Testis (tissue), 2 donors: ENCODE results near the gene EI24.

Experiments used
- CTCF ChIP-seq, 3 experiments: fragments of 450-650 bp in 2 of 3; fragments of 200-600 bp in 1 of 3; sonication (generic) in 1 of 3; IDR thresholded peaks; one replicate each; pipeline ENCODE4 v1.5.1; 2016 to 2019; ENCODE audit warnings: antibody characterized with exemption in 3 of 3, mild to moderate bottlenecking in 2 of 3, moderate library complexity in 1 of 3
- POLR2A ChIP-seq: fragments of 450-650 bp; IDR thresholded peaks from one replicate; pipeline ENCODE4 v1.6.1; 2017; ENCODE audit warnings: antibody characterized with exemption, mild to moderate bottlenecking, moderate library complexity

GRCh38 chr11:125627236-125627910, 58.1 kb downstream of the EI24 start:
- no peak for TF ChIP-seq CTCF (IDR thresholded peaks at IDR 0.05)
- TF ChIP-seq POLR2A = no peak
